Measurements from ENCODE around the gene ABHD12B.

DNA sequence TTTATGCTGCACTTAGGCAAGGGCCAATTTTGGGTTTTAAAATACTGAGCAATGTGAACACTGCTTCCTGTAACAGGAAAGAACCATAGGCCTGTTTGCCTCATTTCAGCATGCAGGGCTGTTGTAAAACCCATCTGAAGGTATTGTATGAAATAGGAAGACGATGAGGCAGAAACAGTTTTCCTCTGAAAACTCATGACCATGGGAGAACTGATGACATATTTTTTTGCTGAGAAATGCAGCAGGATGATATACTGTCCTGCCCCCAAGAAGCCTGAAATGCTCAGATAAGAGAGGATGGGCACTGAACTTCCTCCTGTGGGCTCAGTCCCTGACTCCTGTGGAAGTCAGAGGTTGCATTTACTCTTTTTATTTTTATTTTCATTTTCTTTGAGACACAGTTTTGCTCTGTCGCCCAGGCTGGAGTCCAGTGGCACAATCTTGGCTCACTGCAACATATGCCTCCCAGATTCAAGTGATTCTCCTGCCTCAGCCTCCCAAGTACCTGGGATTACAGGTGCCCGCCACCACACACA, 55.1 kb downstream of the ABHD12B start:
- TF ChIP-seq POLR2A (IDR thresholded peaks at IDR 0.05) (no peak), EP300 (IDR thresholded peaks at IDR 0.05; ENCODE audit: low read depth) (no peak)
- TF ChIP-seq, protein P1, sequence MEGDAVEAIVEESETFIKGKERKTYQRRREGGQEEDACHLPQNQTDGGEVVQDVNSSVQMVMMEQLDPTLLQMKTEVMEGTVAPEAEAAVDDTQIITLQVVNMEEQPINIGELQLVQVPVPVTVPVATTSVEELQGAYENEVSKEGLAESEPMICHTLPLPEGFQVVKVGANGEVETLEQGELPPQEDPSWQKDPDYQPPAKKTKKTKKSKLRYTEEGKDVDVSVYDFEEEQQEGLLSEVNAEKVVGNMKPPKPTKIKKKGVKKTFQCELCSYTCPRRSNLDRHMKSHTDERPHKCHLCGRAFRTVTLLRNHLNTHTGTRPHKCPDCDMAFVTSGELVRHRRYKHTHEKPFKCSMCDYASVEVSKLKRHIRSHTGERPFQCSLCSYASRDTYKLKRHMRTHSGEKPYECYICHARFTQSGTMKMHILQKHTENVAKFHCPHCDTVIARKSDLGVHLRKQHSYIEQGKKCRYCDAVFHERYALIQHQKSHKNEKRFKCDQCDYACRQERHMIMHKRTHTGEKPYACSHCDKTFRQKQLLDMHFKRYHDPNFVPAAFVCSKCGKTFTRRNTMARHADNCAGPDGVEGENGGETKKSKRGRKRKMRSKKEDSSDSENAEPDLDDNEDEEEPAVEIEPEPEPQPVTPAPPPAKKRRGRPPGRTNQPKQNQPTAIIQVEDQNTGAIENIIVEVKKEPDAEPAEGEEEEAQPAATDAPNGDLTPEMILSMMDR (IDR thresholded peaks at IDR 0.05) = no peak
